GM18867 (cell line): ENCODE measurements around the gene BCAS3.

Experiments
- ATAC-seq: cut with Tn5 transposase; IDR thresholded peaks from one replicate; pipeline ENCODE4 v1.9.1; 2021; ENCODE audit warnings: mild to moderate bottlenecking, moderate library complexity; ENCODE audit not compliant: unreplicated experiment

The BCAS3 gene

GRCh38 chr17:61323909-61324868 is 646.5 kb downstream of the BCAS3 start:
- no peak for ATAC-seq

GRCh38 chr17:61324950-61325349 is 647.3 kb downstream of the BCAS3 start:
- no peak for ATAC-seq

GRCh38 chr17:61325382-61326073 is 647.9 kb downstream of the BCAS3 start:
- no peak for ATAC-seq

DNA sequence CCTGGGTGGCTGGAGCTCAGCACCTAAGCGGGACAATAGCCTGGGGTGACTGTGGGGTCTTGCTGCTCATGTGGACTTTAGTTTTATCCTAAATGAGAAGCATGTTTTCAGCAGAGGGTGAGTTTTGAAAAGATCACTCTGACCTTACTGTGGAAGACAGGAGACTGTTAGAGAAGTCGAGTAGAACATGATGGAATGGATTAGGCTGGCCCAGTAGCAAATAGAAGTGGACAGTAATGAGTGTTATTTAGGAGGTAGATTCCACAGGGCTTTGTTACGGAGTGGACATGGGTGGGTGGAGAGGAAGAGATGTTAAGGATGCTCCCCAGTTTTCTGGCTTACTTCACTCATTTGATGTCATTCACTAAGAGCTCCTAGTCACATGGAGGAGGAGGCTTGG is 648.7 kb downstream of the BCAS3 start:
- ATAC-seq, result no peak

DNA sequence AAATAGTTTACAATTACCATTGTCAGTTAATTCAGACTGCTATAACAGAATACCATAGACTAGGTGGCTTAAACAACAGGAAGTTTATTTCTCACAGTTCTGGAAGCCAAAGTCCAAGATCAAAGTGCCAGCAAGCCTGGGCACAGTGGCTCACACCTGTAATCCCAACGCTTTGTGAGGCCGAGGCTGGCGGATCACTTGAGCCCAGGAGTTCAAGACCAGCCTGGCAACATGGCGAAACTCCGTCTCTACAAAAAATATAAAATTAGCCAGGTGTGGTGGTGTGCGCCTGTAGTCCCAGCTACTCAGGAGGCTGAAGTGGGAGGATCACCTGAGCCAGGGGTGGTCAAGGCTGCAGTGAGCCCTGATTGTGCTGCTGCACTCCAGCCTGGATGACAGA is 650.7 kb downstream of the BCAS3 start:
- ATAC-seq, result no peak

- ATAC-seq, result no peak
Observed at GRCh38 chr17:61330174-61331150, 652.8 kb downstream of the BCAS3 start.

- no peak for ATAC-seq
Observed at GRCh38 chr17:61331178-61331577, 653.5 kb downstream of the BCAS3 start.

DNA sequence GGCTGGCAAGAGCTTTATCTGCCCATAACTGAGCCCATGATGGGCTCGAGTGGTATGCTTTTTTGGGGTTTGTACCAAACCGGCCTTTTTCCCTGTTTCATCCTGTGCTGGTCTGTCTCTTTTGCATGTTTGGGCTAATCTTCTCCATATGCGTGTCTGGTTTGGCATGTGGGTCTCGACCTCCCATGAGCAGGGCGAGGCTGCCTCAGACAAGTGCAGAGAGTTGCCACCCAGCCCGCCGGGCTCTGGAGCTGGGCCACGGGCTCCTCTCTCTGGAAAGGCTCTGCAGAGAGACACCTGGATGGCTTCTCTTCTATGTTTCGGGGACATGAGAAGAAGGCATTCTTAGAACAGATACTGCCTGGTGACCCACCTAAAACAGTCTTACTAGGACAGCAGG is 654.2 kb downstream of the BCAS3 start:
- no peak for ATAC-seq

DNA sequence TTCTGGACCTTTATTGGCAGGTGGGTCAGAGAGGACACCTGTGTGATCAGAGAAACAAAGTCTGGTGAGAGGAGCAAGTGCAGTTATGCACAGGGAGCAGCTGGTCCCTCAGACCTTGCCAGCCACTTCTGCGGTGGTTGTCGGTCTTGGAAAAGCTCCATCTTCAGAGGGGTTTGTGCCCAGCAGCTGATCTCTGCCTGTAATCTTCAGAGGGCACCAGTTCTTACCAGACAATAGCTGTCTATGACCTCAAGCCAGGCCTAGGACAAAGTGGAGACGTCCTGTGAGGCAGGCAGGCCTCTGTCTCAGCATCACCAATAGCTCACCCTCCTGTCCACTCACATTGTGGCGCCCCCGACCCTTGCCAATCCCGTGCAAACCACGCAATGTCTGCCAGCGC is 655.5 kb downstream of the BCAS3 start:
- no peak for ATAC-seq

- no peak for ATAC-seq
Observed at GRCh38 chr17:61334673-61335072, 657.0 kb downstream of the BCAS3 start.

DNA sequence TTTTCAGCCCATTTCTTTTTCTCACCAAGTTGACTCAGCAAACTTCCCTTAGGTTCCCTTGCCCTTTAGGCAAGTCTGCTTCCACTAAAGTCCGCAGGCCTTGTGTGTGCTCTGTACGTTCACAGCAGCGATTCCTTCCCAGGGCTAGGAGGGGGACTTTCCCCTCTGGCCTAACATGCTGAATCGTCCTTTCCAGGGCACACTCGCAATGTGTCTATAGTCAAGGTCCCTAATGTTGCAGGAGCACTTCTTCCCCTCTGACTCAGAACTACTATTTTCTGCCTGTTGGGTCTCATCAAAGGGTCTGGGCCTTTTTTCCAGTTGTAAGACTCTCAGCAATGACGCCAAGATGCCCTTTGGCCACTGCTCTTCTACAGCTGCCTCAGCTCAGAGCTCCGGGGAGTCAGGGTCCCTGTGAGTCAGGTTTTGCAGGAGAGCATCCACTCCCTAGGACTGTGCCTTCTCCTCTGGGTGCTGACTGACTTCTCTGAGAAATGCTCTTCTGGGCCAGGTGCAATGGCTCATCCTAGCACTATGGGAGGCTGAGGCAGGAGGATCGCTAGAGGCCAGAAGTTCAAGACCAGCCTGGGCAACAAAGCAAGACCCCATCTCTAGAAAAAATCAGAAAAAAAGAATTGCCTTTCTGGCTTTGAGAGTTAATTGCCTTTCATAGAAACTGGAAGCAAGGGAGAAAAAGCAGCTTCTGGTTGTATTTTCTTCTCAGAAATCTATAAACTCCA is 657.6 kb downstream of the BCAS3 start:
- no peak for ATAC-seq

DNA sequence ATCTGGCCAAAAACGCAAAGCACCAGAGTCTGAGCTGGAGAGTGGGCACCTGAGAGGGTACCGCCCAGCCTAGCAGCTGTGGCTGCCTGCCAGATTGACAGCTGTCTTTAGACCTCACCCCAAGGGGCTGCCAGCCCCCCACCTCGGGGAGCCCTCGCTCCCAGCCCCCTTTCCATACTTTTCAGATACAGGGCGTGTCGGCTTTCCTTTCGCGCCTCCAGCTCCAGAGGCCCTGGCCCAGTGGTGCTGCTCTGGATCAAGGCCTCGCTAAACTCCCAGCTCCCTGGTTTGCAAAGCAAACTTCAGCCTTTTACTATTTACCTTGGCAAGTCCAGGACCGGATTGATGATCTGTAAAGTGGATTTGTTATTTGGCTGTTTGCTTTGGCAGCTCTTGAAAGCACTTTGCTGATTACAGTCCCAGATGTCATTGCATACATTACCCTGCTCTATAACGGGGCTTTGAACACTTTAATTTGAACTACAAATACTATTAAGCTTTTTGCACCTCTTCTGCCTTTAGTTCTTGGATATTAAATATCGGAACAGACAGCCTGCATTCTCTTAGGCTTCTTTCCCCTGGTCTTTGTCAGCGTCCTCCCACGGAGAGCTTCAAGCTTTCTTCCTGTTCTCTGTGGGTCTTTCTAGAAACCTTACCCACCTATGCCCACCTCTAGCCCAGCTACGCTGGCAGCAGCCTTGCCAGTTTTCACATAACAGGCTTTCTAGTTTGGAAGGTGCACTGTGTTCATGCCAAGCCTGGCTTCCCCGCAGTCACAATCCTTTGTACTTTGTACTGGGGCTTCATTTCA is 658.4 kb downstream of the BCAS3 start:
- no peak for ATAC-seq

DNA sequence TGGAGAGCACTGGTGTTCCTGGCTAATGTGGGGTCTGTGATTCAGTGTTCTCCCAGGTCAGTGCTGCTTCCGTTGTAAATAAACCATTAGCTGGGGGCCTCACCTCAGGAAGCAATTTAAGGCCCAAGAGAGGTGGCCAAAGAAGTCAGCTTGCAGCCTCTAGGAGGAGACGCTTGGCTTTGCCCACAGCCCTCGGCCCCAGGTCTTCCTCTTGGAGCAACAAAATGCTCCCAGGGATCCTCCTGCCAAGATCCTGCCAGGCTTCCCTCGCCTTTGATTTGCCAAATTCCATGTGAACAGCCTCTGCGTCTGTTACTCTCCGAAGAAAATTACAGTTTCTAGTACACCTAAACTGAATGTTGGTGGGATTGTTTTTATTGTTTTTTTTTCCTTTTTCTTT is 659.6 kb downstream of the BCAS3 start:
- ATAC-seq, result no peak

DNA sequence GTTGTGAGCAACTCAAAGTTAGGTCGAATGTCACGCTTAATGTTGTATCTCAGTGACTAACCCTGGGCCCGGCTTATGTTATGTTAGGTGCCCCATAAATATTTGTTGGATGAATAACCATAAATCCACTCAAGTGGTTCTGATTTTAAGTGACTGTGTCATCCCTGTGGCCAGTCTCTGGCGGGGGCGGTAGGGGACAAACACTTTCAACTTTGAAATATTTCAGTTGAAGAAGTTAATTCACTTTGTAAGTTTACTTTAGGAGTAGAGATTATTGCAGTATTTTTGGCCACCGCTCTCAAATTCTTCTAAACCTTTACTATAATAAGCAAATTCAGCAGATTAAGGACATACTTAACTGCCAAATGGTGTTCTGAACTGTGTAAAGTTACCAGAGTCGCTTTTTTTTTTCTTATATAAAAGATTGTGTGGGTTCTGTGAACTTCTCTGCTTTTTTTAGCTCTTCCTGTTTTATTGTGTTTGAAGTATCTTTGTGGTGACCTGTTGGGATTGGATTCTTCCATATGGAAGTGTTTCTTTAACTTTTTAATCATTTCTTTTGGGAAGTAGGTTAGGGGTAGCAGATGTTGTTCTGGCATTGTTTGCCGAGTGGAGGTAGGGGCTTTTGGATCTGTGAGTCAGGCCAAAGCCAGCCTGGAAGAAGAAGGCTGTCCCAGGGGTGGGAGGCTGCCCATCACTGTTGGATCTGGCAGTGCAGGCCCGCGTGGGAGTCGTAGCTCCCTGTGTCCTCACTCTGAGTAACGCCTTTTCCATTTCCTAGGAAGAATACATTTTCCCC is 660.5 kb downstream of the BCAS3 start:
- no peak for ATAC-seq

DNA sequence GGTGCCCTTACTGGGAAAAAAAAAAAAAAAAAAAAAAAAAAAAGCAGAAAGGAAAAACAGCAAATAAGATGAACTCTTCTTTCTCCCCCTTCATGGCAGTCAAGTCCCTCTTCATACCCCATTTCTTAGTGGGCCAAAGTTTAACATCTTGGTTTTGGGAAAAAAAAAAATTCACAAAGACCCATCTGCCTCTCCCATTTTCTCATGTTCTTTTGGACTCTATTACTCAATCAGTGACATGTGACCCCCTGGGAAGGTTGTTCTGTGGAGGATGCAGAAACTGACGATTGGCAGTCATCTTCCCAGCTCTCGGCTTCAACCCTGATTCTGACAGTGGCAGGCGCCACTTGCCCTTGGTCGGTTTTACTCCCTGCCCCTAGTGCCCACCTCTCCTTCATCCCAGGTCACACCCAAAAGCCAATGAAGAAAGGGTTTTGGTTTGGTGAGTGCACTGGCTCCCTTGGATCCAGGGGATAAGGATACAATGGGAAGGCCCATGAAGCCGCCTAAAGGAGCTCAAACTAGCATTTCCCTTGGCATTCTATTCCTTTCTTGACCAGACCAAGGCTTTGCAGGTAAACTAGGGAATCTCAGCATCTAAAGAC is 661.3 kb downstream of the BCAS3 start:
- no peak for ATAC-seq

DNA sequence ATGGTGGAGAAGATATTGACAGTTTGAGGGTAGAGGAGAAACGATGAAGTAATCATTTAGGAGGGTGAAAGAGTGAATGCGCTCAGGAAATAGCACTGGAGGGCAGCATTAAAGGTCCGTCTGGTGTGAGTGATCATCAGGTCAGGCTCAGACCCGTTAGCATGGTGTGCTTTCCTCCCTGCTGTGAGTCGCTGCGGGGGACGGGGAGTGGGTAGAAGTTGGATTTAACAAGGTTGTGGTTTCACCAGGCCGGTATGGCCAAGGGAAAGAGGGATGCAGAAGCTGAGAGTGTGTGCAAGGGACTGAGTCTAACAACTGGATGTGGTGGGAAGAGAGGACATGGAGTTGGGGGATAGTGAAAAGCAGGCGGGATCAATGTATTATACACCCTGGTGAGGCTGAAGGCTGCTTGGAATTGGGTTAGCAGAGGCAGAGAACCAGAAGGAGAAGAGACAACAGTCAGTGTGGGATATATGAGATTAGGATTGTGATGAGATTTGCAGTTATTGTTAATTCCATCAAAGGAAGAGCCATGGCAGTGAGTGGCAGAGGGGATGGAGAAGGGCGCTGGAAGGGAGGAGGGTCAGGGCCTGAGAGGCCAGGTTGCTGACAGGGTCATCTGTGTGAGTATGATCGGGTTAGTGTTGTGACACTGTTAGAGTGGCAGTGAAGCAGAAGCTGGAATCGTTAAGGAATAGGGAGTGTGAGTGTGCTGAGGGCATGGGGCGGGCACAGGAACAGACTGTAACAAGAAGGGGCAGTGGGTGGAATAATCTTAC is 663.0 kb downstream of the BCAS3 start:
- no peak for ATAC-seq

DNA sequence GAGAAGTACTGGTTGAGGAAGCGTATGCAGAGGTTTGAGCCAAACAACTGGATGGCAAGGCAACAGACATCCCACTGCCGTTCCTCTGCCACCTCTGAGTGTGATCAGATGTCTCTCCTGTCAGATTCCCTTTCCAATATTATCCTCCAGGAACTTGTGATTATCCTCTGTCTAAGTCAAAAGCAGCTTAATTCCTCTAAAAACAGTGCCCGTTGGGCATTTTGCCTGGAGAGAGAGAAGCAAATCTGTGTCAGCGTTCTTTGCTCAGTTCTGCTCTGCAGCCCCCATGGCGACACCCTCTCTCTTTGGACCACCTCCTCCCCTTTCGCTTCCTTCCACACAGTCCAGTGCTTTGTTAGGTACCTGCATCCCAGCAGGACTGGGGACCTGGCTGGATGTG is 665.9 kb downstream of the BCAS3 start:
- ATAC-seq, result no peak

- ATAC-seq, result no peak
Observed at GRCh38 chr17:61345061-61345460, 667.4 kb downstream of the BCAS3 start.
